ENCODE data around the gene HSPA1A. TPM values are rescaled to one million over a fixed set of nuclear protein-coding genes. Genes with fewer than 3 reads are reported as not detected.
"Not testable (repeated sequence)": the region's sequence is repeated elsewhere in the genome, so short reads cannot be mapped to it uniquely, and the experiment has no call there.

The HSPA1A gene
- total RNA-seq, 1 donor from 2014 or later: 84.7 TPM

DNA sequence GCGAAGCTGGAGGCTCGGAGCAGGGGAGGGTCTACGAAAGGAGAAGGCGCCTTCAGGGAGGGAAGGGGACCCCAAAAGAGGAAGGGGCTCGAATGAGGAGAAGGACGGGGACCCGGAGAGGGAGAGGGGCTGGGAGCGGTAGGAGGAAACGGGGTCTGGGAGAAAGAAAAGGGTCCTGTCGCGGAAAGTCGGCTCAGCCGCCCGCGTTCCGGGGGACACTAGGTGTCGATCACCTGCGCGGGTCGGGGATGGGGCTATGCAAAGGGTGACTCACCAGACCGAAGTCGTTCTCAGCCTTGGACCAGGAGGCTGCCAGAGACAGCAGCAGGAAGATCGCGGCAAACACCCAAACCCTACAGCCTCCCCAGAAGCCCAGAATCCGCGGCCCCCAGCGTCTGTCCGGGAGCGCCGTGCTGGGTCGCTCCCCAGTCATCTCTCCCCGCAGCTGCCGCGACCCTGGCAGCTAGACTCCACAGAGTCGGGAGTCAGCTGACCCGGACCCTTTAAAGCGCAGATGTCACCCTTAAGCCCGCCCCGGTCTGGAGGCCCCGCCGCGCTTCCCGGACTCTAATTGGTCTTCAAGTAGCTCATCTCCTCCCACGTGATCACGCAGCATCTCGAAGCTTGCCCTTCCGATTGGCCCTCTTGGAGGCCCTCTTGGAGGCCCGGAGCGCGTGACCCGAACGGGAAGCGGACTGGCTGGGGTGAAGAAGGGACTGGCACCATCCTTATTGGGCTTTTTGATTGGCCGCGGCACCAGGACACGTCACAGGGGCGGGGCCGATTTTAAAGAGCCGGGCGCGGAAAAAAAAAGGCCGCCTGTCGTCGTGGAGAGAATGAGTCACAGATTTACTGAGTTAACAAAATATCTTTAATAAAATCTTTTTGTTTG lies 47.2 kb downstream of the HSPA1A start, which contains the start of gene NEU1:
Gene NEU1, minus strand, starts transcription at position 478 of the 892 bp plus-strand sequence. Its CDS starts 45 bp downstream, at position 433.
- DNase-seq (ENCODE audit: low spot score): peak; percentile 100

GRCh38 chr6:31864123-31864562 lies 48.8 kb downstream of the HSPA1A start:
- DNase-seq (ENCODE audit: low spot score): not testable (repeated sequence)

DNA sequence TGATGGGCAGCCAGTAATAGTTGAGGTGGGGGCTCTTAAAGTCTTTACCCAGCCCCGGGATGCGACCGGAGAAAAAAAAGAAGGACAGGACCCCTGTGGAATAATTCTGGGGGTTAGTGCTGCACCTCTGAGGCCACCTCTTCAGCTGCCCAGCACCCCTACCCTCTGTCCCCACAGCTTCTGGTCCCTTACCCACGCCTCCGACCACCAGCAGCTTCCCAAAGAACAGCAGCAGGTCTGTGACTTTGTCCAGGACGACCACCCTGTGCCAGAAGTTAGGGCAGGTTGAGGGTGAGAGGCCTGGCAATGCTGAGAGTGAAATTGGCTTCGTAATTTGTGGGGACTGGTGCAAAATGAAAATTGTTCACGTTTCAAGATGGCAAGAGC lies 49.5 kb downstream of the HSPA1A start:
- DNase-seq (ENCODE audit: low spot score): no peak

DNA sequence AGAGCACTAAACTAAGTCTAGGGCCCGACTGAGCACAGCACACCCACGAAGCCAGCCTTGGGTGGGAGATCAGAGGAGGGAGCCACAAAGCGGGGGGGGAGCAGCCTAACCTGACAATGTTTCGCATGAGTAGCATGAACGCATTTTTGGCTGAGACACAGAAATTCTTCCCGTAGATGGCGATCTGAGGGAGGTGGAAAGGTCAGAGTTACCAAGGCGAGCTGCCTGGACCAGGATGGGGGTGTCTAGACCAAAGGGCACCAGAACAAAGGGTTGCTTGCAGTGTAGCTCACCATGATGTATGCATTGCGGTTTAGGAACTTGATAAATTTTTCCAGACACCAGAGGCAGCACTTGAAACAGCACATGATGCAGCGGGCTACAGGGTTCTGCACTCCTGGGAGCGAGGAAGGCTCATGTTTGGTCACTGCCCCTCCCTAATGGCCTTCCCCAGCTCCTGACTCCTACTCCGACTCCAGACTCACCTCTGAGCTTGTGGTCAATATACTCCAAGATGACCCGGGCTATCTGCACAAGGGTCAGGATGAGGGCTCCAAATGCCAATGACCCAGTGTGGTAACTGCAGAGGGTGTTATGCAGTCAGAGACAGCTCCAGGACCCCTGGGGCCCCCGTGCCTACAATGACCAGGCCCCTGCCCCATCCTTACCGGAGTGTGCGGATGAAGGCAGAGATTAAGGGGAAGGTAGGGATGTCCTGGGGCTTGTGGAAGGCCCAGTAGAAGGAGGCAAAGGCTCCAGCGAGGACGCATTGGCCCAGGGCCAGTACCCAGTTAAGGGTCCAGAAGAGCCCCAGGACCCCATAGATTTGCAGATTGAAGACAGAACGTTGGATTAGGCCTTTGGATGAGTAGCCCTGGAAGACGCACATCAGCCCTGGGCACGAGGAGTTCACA lies 50.1 kb downstream of the HSPA1A start:
- no peak for DNase-seq (ENCODE audit: low spot score)

Other genes with a start within 250 kb of the HSPA1A start
- not detected for gene LTA, start 243.3 kb upstream of the HSPA1A start, total RNA-seq (ENCODE audit: insufficient read depth, low replicate concordance)
- gene TNF, start 240.0 kb upstream of the HSPA1A start, total RNA-seq (ENCODE audit: insufficient read depth, low replicate concordance): 1.4 TPM
- gene LTB, start 233.1 kb upstream of the HSPA1A start, total RNA-seq (ENCODE audit: insufficient read depth, low replicate concordance): 0.96 TPM
- gene LST1, start 229.3 kb upstream of the HSPA1A start, total RNA-seq (ENCODE audit: insufficient read depth, low replicate concordance): not detected
- not detected for gene NCR3, start 222.5 kb upstream of the HSPA1A start, total RNA-seq (ENCODE audit: insufficient read depth, low replicate concordance)
- gene AIF1, start 200.3 kb upstream of the HSPA1A start, total RNA-seq (ENCODE audit: insufficient read depth, low replicate concordance): 63.6 TPM
- 21.4 TPM for gene PRRC2A, start 194.8 kb upstream of the HSPA1A start, total RNA-seq (ENCODE audit: insufficient read depth, low replicate concordance)
- gene BAG6, start 162.9 kb upstream of the HSPA1A start, total RNA-seq (ENCODE audit: insufficient read depth, low replicate concordance): 58.7 TPM
- not detected for gene APOM, start 159.6 kb upstream of the HSPA1A start, total RNA-seq (ENCODE audit: insufficient read depth, low replicate concordance)
- gene C6orf47, start 154.8 kb upstream of the HSPA1A start, total RNA-seq (ENCODE audit: insufficient read depth, low replicate concordance): 24.1 TPM
- 9.6 TPM for gene GPANK1, start 150.5 kb upstream of the HSPA1A start, total RNA-seq (ENCODE audit: insufficient read depth, low replicate concordance)
- 36.6 TPM for gene CSNK2B, start 149.5 kb upstream of the HSPA1A start, total RNA-seq (ENCODE audit: insufficient read depth, low replicate concordance)
- gene LY6G5B, start 145.6 kb upstream of the HSPA1A start, total RNA-seq (ENCODE audit: insufficient read depth, low replicate concordance): 1.2 TPM
- gene LY6G5C, start 134.5 kb upstream of the HSPA1A start, total RNA-seq (ENCODE audit: insufficient read depth, low replicate concordance): 0.48 TPM
- 33.7 TPM for gene ABHD16A, start 112.2 kb upstream of the HSPA1A start, total RNA-seq (ENCODE audit: insufficient read depth, low replicate concordance)
- gene LY6G6F, start 108.7 kb upstream of the HSPA1A start, total RNA-seq (ENCODE audit: insufficient read depth, low replicate concordance): not detected
- gene LY6G6D, start 100.2 kb upstream of the HSPA1A start, total RNA-seq (ENCODE audit: insufficient read depth, low replicate concordance): not detected
- 3.1 TPM for gene LY6G6C, start 93.8 kb upstream of the HSPA1A start, total RNA-seq (ENCODE audit: insufficient read depth, low replicate concordance)
- 3.1 TPM for gene MPIG6B, start 92.2 kb upstream of the HSPA1A start, total RNA-seq (ENCODE audit: insufficient read depth, low replicate concordance)
- gene DDAH2, start 86.2 kb upstream of the HSPA1A start, total RNA-seq (ENCODE audit: insufficient read depth, low replicate concordance): 87.4 TPM
- gene CLIC1, start 79.0 kb upstream of the HSPA1A start, total RNA-seq (ENCODE audit: insufficient read depth, low replicate concordance): 203 TPM
- 8.2 TPM for gene MSH5, start 75.5 kb upstream of the HSPA1A start, total RNA-seq (ENCODE audit: insufficient read depth, low replicate concordance)
- not detected for gene SAPCD1, start 52.9 kb upstream of the HSPA1A start, total RNA-seq (ENCODE audit: insufficient read depth, low replicate concordance)
- gene VWA7, start 38.2 kb upstream of the HSPA1A start, total RNA-seq (ENCODE audit: insufficient read depth, low replicate concordance): not detected
- 18.8 TPM for gene VARS1, start 19.8 kb upstream of the HSPA1A start, total RNA-seq (ENCODE audit: insufficient read depth, low replicate concordance)
- gene LSM2, start 8.6 kb upstream of the HSPA1A start, total RNA-seq (ENCODE audit: insufficient read depth, low replicate concordance): 28.9 TPM
- gene HSPA1L, start 260 bp upstream of the HSPA1A start, total RNA-seq (ENCODE audit: insufficient read depth, low replicate concordance): 1.4 TPM
- 37.3 TPM for gene HSPA1B, start 12.2 kb downstream of the HSPA1A start, total RNA-seq (ENCODE audit: insufficient read depth, low replicate concordance)
- gene NEU1, start 47.3 kb downstream of the HSPA1A start, total RNA-seq (ENCODE audit: insufficient read depth, low replicate concordance): 47.9 TPM
- gene SLC44A4, start 63.5 kb downstream of the HSPA1A start, total RNA-seq (ENCODE audit: insufficient read depth, low replicate concordance): 0.96 TPM
- 33.9 TPM for gene EHMT2, start 82.2 kb downstream of the HSPA1A start, total RNA-seq (ENCODE audit: insufficient read depth, low replicate concordance)
- 1.9 TPM for gene ZBTB12, start 86.5 kb downstream of the HSPA1A start, total RNA-seq (ENCODE audit: insufficient read depth, low replicate concordance)
- gene C2, start 112.2 kb downstream of the HSPA1A start, total RNA-seq (ENCODE audit: insufficient read depth, low replicate concordance): 27.0 TPM
- 34.7 TPM for gene CFB, start 130.6 kb downstream of the HSPA1A start, total RNA-seq (ENCODE audit: insufficient read depth, low replicate concordance)
- 54.9 TPM for gene NELFE, start 143.4 kb downstream of the HSPA1A start, total RNA-seq (ENCODE audit: insufficient read depth, low replicate concordance)
- gene SKIC2, start 143.6 kb downstream of the HSPA1A start, total RNA-seq (ENCODE audit: insufficient read depth, low replicate concordance): 34.7 TPM
- gene DXO, start 156.6 kb downstream of the HSPA1A start, total RNA-seq (ENCODE audit: insufficient read depth, low replicate concordance): 13.2 TPM
- 26.2 TPM for gene C4A, start 166.5 kb downstream of the HSPA1A start, total RNA-seq (ENCODE audit: insufficient read depth, low replicate concordance)
- gene C4B, start 199.3 kb downstream of the HSPA1A start, total RNA-seq (ENCODE audit: insufficient read depth, low replicate concordance): 32.3 TPM
- not detected for gene CYP21A2, start 222.9 kb downstream of the HSPA1A start, total RNA-seq (ENCODE audit: insufficient read depth, low replicate concordance)